Measurements from ENCODE around the gene DST.

DST gene

GRCh38 chr6:56483929-56484328 lies 158.8 kb downstream of the DST start:
- no peak for DNase-seq (ENCODE audit: low read depth in 2 of 2)

- no peak for DNase-seq (ENCODE audit: low read depth in 2 of 2)
Observed at GRCh38 chr6:56482525-56482924, 160.2 kb downstream of the DST start.

- no peak for DNase-seq (ENCODE audit: low read depth in 2 of 2)
Observed at GRCh38 chr6:56481957-56482356, 160.7 kb downstream of the DST start.

GRCh38 chr6:56480654-56481337 lies 161.9 kb downstream of the DST start:
- DNase-seq (ENCODE audit: low read depth in 2 of 2): no peak

GRCh38 chr6:56480246-56480645 lies 162.4 kb downstream of the DST start:
- DNase-seq (ENCODE audit: low read depth in 2 of 2): no peak

GRCh38 chr6:56479381-56479780 lies 163.3 kb downstream of the DST start:
- no peak for DNase-seq (ENCODE audit: low read depth in 2 of 2)

GRCh38 chr6:56478202-56478601 lies 164.5 kb downstream of the DST start:
- DNase-seq (ENCODE audit: low read depth in 2 of 2): no peak

GRCh38 chr6:56477241-56477640 lies 165.4 kb downstream of the DST start:
- no peak for DNase-seq (ENCODE audit: low read depth in 2 of 2)

- DNase-seq (ENCODE audit: low read depth in 2 of 2): no peak
Observed at GRCh38 chr6:56475736-56476457, 166.8 kb downstream of the DST start.

GRCh38 chr6:56474532-56474931 lies 168.2 kb downstream of the DST start:
- no peak for DNase-seq (ENCODE audit: low read depth in 2 of 2)

GRCh38 chr6:56463443-56463842 lies 179.2 kb downstream of the DST start:
- DNase-seq (ENCODE audit: low read depth in 2 of 2): no peak

GRCh38 chr6:56459030-56459805 lies 183.5 kb downstream of the DST start:
- DNase-seq (ENCODE audit: low read depth in 2 of 2): no peak

GRCh38 chr6:56458324-56458884 lies 184.3 kb downstream of the DST start:
- DNase-seq (ENCODE audit: low read depth in 2 of 2): no peak

GRCh38 chr6:56456785-56457184 lies 185.9 kb downstream of the DST start:
- no peak for DNase-seq (ENCODE audit: low read depth in 2 of 2)

GRCh38 chr6:56450882-56451739 lies 191.6 kb downstream of the DST start:
- DNase-seq (ENCODE audit: low read depth in 2 of 2): no peak

- DNase-seq (ENCODE audit: low read depth in 2 of 2): no peak
Observed at GRCh38 chr6:56450376-56450775, 192.3 kb downstream of the DST start.

- no peak for DNase-seq (ENCODE audit: low read depth in 2 of 2)
Observed at GRCh38 chr6:56448046-56448445, 194.6 kb downstream of the DST start.

- DNase-seq (ENCODE audit: low read depth in 2 of 2): no peak
Observed at GRCh38 chr6:56445818-56446217, 196.9 kb downstream of the DST start.

GRCh38 chr6:56444855-56445254 lies 197.8 kb downstream of the DST start:
- no peak for DNase-seq (ENCODE audit: low read depth in 2 of 2)

- no peak for DNase-seq (ENCODE audit: low read depth in 2 of 2)
Observed at GRCh38 chr6:56440551-56440981, 202.1 kb downstream of the DST start.

- DNase-seq (ENCODE audit: low read depth in 2 of 2): no peak
Observed at GRCh38 chr6:56437171-56437900, 205.4 kb downstream of the DST start.
